ENCODE results near the gene FAF2.
"Not testable (repeated sequence)": the region's sequence is repeated elsewhere in the genome, so short reads cannot be mapped to it uniquely, and the experiment has no call there.

Gene FAF2

GRCh38 chr5:176543428-176544182 is 95.4 kb downstream of the FAF2 start:
- DNase-seq (ENCODE audit: low read depth), result peak; percentile 44

GRCh38 chr5:176545388-176545736 is 97.2 kb downstream of the FAF2 start:
- DNase-seq (ENCODE audit: low read depth), result no peak

GRCh38 chr5:176545737-176546509 is 97.7 kb downstream of the FAF2 start:
- DNase-seq (ENCODE audit: low read depth), result no peak

GRCh38 chr5:176547802-176548201 is 99.6 kb downstream of the FAF2 start:
- peak; percentile 13 for DNase-seq (ENCODE audit: low read depth)

GRCh38 chr5:176548967-176549444 is 100.8 kb downstream of the FAF2 start, which contains the start of gene CDHR2:
TSS of gene CDHR2 (plus strand) at chr5:176549342. CDS start at chr5:176565353, 16,011 bp downstream.
- no peak for DNase-seq (ENCODE audit: low read depth)

GRCh38 chr5:176549871-176550270 is 101.7 kb downstream of the FAF2 start:
- DNase-seq (ENCODE audit: low read depth), result no peak

- no peak for DNase-seq (ENCODE audit: low read depth)
Observed at GRCh38 chr5:176550275-176550831, 102.2 kb downstream of the FAF2 start.

GRCh38 chr5:176550937-176551336 is 102.8 kb downstream of the FAF2 start:
- not testable (repeated sequence) for DNase-seq (ENCODE audit: low read depth)

- no peak for DNase-seq (ENCODE audit: low read depth)
Observed at GRCh38 chr5:176552332-176552869, 104.2 kb downstream of the FAF2 start.

- no peak for DNase-seq (ENCODE audit: low read depth)
Observed at GRCh38 chr5:176553260-176554085, 105.3 kb downstream of the FAF2 start.

- no peak for DNase-seq (ENCODE audit: low read depth)
Observed at GRCh38 chr5:176557846-176558245, 109.7 kb downstream of the FAF2 start.

Measured in EH (cell line).